ENCODE measurements around the gene RHEBL1.

The RHEBL1 gene

DNA sequence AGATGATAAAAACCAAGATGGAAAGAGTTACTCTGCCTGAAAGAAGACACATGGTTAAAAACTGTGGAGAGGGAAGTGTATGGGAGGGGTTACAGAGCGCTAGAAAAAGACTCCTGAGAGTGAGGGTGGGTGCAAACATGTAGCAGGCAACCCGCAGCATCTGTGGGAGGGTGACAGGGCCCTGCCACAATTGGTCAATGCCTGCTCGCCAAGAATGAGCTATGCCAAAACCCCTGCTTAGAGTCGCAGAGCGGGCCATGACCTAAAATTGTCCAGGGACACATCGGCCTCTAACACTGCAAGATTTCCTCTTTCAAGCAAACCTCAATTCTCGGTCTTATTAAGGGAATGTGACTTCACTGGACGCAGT lies 51.9 kb downstream of the RHEBL1 start (continued):
- no peak for TF ChIP-seq ZBTB49 (tag by site-specific recombination; IDR thresholded peaks at IDR 0.05; ENCODE audit: low read depth)
- no peak for TF ChIP-seq ZFP41 (tag by site-specific recombination; IDR thresholded peaks at IDR 0.05; ENCODE audit: borderline replicate concordance)
- TF ChIP-seq PRDM1 (tag by site-specific recombination; IDR thresholded peaks at IDR 0.05): 0 out of 2 replicates have a peak, but pooled peaks have one; percentile 11
- TF ChIP-seq ZNF146 (tag by site-specific recombination; IDR thresholded peaks at IDR 0.05): no peak
- TF ChIP-seq, protein P1, sequence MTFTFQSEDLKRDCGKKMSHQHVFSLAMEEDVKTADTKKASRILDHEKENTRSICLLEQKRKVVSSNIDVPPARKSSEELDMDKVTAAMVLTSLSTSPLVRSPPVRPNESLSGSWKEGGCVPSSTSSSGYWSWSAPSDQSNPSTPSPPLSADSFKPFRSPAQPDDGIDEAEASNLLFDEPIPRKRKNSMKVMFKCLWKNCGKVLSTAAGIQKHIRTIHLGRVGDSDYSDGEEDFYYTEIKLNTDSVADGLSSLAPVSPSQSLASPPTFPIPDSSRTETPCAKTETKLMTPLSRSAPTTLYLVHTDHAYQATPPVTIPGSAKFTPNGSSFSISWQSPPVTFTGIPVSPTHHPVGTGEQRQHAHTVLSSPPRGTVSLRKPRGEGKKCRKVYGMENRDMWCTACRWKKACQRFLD (tag by site-specific recombination; IDR thresholded peaks at IDR 0.05): no peak
- TF ChIP-seq ZFP37 (tag by site-specific recombination; IDR thresholded peaks at IDR 0.05): no peak
- TF ChIP-seq ZNF292 (tag by site-specific recombination; IDR thresholded peaks at IDR 0.05; ENCODE audit: borderline replicate concordance, low read depth): no peak
- TF ChIP-seq, protein P2, sequence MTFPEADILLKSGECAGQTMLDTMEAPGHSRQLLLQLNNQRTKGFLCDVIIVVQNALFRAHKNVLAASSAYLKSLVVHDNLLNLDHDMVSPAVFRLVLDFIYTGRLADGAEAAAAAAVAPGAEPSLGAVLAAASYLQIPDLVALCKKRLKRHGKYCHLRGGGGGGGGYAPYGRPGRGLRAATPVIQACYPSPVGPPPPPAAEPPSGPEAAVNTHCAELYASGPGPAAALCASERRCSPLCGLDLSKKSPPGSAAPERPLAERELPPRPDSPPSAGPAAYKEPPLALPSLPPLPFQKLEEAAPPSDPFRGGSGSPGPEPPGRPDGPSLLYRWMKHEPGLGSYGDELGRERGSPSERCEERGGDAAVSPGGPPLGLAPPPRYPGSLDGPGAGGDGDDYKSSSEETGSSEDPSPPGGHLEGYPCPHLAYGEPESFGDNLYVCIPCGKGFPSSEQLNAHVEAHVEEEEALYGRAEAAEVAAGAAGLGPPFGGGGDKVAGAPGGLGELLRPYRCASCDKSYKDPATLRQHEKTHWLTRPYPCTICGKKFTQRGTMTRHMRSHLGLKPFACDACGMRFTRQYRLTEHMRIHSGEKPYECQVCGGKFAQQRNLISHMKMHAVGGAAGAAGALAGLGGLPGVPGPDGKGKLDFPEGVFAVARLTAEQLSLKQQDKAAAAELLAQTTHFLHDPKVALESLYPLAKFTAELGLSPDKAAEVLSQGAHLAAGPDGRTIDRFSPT (tag by site-specific recombination; IDR thresholded peaks at IDR 0.05): no peak
- no peak for TF ChIP-seq ZNF449 (tag by site-specific recombination; IDR thresholded peaks at IDR 0.05)
- no peak for TF ChIP-seq ZBTB44 (tag by site-specific recombination; IDR thresholded peaks at IDR 0.05)
- no peak for TF ChIP-seq IKZF3 (tag by site-specific recombination; IDR thresholded peaks at IDR 0.05)
- no peak for TF ChIP-seq BCL11B (tag by site-specific recombination; IDR thresholded peaks at IDR 0.05; ENCODE audit: low read depth)
- no peak for TF ChIP-seq ZNF624 (tag by site-specific recombination; IDR thresholded peaks at IDR 0.05)
- TF ChIP-seq ZFHX2 (tag by site-specific recombination; conservative IDR thresholded peaks at IDR 0.05): peak; percentile 56
- TF ChIP-seq ZNF26 (tag by site-specific recombination; IDR thresholded peaks at IDR 0.05): no peak
- TF ChIP-seq ELK4 (IDR thresholded peaks at IDR 0.05; ENCODE audit: borderline replicate concordance, low read depth, low read length): no peak
